ENCODE measurements around the gene C1QTNF12.

Gene C1QTNF12

DNA sequence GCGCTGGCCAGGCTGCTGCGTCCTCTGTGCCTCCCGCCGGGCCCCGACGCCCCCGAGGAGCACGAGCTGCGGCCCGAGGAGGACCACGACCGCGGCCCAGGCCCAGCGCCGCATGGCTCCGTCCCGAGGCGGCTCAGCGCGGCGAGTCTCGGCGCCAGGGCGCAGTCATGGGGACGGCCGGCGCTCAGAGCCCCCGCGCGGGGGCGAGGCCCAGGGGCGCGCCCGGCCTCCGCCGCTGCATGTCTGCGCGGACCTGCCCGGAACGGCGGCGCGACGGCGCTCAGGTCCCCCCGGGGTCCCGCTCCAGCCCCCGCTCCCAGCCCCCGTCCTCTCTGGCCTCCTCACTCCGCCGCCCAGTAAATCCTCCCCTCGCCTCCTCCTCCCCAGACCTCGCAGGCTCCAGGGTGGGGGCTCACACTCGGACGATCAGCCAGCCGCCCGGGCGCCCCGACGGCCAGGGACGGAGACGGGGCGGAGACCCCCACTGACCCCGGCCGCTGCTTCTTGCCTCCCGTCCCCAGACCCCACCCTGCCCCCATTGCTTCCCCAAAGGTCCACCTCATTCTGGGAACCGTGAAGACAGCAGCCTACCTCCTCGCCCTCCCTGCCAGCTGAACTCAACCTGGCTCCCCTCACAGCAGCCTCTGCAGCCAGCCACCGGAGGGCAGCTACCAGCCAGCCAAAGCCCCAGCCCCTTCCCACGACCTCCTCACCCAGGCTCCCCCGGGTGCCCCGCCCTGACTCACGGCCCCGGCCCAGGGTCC, at the start of gene C1QTNF12:
Gene C1QTNF12 (minus strand): TSS at position 146 of the 764 bp plus-strand sequence. CDS start 32 bp downstream, at position 114.
- DNase-seq = no peak

GRCh38 chr1:1295154-1295923, 48.8 kb upstream of the C1QTNF12 start:
- DNase-seq = no peak

DNA sequence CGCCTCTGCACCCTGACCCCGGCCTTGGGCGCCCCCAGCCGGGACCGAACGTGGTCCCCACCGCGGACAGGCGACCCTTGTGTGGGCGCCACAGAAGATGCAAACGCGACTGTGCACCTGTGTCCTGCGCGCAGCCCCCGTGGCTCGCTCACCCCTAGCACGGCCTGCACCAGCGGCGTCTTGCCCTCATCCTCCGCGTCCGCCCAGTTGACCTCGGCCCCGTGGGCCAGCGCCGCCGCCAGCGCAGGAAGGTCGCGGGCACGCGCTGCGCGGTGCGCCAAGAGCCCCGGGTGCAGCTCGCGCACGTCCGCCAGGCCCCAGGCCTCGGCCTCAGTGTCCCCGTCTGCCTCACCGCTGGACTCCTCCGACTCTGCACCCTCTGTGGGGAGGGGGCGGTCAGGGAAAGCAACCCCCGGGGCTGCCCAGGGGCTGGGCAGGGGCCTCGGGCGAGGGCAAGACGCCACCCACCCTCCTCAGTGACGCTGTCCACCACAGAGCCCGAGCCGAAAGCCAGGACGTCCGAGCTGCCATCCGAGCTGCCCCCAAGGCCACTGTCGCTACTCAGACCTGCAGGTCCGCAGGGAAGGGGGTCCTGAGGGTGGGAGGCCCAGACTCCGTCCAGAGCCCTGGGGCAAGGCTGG, 47.8 kb upstream of the C1QTNF12 start:
- no peak for DNase-seq

- DNase-seq = no peak
Observed at GRCh38 chr1:1293263-1294249, 47.0 kb upstream of the C1QTNF12 start.

- no peak for DNase-seq
Observed at GRCh38 chr1:1292851-1293250, 46.3 kb upstream of the C1QTNF12 start.

- DNase-seq = no peak
Observed at GRCh38 chr1:1292442-1292779, 45.9 kb upstream of the C1QTNF12 start.

GRCh38 chr1:1291548-1292441, 45.3 kb upstream of the C1QTNF12 start:
- peak; percentile 52 for DNase-seq

DNA sequence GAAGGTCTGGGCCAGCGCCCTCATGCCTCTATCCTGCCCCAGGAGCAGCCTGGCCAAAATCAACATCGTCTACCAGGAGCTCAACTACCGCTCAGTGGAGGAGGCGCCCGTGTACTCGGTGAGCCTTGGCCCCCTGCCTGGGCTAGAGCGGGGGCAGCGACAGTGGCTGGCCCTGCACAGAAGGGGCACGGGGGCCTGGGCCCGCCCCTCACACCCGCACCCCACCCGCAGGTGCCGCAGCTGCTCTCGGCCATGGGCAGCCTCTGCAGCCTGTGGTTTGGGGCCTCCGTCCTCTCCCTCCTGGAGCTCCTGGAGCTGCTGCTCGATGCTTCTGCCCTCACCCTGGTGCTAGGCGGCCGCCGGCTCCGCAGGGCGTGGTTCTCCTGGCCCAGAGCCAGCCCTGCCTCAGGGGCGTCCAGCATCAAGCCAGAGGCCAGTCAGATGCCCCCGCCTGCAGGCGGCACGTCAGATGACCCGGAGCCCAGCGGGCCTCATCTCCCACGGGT, 44.6 kb upstream of the C1QTNF12 start:
- no peak for DNase-seq

GRCh38 chr1:1290238-1290731, 43.8 kb upstream of the C1QTNF12 start:
- peak; percentile 43 for DNase-seq

DNA sequence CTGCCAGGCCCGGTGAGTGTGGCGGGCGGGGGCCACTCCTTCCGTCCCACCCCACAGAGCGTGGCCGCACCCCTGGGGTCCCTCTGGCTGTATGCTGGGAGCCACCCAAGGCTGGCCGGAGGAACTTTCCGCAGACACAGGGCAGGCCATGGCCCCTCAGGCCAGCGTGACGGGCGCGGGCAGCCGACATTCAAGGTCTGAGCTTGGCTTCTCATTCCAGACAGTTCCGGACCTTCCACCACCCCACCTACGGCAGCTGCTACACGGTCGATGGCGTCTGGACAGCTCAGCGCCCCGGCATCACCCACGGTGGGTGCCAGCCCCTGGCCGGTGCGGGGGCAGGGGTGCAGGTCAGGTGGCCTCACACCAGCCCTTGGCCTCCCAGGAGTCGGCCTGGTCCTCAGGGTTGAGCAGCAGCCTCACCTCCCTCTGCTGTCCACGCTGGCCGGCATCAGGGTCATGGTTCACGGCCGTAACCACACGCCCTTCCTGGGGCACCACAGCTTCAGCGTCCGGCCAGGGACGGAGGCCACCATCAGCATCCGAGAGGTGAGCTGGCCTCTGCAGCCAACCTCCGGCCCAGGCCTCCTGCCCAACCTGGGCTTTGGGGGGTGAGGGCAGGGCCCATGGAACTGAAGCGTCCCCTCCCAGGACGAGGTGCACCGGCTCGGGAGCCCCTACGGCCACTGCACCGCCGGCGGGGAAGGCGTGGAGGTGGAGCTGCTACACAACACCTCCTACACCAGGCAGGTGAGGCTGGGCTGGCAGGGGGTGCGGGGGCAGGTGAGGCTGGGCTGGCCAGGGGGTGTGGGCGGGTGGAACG, 41.0 kb upstream of the C1QTNF12 start:
- DNase-seq = no peak

- DNase-seq = no peak
Observed at GRCh38 chr1:1286313-1287261, 40.1 kb upstream of the C1QTNF12 start.

DNA sequence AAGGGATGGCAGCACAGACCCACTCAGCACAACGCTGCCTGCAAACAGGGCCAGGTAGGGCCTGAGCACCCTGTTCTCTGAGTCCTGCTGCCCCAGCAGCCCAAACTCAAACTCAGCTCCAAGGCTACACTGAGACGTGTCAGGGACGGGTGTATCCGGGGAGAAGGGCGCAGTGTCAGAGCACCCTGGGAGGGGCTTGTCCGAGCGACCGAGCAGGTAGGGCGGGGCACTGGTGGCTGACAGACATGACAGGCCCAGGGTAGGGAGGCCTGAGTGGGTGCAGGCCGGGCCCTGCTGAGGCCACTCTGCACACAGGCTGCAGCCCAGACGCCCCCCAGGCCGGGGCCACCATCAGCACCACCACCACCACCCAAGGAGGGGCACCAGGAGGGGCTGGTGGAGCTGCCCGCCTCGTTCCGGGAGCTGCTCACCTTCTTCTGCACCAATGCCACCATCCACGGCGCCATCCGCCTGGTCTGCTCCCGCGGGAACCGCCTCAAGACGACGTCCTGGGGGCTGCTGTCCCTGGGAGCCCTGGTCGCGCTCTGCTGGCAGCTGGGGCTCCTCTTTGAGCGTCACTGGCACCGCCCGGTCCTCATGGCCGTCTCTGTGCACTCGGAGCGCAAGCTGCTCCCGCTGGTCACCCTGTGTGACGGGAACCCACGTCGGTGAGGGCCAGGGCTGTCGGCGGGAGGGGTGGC, 39.2 kb upstream of the C1QTNF12 start:
- no peak for DNase-seq

DNA sequence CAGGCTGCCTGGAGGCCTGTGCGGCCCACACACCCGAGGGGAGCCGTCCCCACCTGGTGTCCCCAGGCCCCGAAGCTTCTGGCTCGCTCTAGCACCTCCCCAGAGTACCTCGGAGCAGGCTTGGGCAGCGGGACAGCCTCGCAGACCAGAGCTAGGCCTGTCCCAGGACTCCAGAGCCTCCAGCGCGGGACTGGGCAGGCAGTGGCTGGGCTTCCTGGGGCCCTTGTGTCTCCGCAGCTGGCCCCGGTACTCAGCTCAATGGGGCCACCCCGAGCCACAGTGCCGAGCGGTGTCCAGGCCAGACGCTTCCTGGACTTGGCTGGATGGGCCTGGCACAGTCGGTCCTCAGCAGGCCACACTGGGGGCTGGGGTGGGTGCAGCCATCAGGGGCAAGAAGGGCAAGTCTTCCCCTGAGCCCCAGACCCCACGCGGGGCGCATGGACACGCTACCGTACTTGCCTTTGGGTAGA, 38.6 kb upstream of the C1QTNF12 start:
- DNase-seq = no peak

DNA sequence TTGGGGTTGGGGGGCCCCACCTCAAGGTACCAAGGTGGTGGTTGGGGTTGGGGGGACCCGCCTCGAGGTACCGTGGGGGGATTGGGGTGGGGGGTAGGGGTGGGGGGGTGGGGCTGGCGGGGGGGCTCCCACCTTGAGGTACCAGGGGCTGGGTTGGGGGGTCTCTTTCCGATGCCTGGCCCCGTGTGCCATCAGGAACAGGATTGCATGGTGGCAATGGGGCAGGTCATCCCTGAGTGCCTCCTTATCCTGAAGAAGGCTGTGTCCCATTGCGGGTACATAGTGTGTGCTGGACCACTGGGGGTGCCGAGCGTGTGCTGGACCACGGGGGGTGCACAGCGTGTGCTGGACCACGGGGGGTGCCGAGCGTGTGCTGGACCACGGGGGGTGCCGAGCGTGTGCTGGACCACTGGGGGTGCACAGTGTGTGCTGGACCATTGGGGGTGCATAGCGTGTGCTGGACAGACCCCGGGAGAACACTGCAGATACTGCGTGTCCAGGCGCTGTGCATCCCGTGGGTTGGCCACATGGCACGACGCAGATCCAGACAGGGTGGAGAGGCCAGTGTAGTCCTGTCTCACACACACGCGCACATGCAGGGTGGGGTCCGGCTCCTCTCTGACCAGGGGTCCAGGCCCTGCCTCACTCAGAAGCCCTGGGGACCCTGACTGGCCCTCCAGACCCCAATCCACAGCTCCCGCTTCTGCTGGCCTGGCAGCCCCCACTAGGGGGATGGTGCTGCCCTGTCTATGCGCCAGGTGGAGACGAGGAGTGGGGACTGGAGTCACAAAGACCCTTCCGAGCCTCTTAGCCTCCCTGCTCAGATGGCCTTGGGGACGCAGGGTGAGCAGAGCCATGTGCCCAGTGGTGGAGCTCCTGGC, 37.9 kb upstream of the C1QTNF12 start:
- no peak for DNase-seq

DNA sequence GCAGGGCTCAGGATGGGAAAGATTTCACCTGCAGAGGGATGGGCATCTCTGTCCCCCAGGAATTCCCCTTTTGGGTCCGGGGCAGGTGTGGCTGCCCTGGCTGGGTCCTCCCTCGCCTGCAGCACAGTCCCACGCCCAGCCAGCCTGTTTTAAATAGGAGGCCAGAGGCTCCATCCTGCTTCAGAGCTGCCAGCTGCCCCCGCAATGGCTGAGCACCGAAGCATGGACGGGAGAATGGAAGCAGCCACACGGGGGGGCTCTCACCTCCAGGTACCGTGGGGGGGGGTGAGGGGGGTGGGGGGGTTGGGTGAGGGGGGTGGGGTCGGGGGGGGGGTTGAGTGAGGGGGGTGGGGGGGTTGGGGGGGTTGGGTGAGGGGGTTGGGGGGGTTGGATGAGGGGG, 37.3 kb upstream of the C1QTNF12 start:
- no peak for DNase-seq

DNA sequence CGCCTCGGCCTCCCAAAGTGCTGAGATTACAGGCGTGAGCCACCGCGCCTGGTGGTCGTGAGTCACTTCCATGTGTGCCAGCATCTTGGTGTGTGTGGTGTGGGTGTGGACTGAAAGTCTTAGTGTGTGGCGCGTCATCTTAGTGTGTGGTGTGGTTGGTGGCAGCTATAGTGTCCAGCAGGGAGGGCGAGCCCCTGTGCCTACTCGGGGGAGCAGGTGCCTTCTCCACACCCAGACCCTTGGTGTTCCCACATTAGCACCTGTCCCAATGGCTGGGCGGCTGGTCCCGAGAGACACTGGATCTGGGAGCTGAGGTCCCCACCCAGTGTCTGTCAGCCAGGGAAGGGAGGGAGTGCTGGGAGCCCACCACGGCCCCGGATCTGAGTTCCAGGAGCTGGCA, 36.5 kb upstream of the C1QTNF12 start:
- DNase-seq = no peak

Data from activated CD4-positive, alpha-beta T cell treated with anti-CD3 and anti-CD28 coated beads, Interleukin-10, Interleukin-2, amounts not matched to agents 100 ng/mL and 50 ng/mL, durations not matched to agents 16 hours and 8 hours (primary cell).